MM.1S (cell line): ENCODE data around the gene MYL12A.

ENCODE experiments used
- EZH2 ChIP-seq: fragments of 300-600 bp; sonication (generic); optimal IDR thresholded peaks from 2 replicates; pipeline ENCODE3; 2017; ENCODE audit warnings: low read depth, mild to moderate bottlenecking, antibody characterized with exemption, low read length, mixed read lengths
- TF ChIP-seq, protein P1 (sequence below): fragments of 300-600 bp; sonication (generic); IDR thresholded peaks from 2 replicates; pipeline ENCODE4 v1.5.1; 2016; ENCODE audit warnings: antibody characterized with exemption, low read length, mixed read lengths

DNA sequence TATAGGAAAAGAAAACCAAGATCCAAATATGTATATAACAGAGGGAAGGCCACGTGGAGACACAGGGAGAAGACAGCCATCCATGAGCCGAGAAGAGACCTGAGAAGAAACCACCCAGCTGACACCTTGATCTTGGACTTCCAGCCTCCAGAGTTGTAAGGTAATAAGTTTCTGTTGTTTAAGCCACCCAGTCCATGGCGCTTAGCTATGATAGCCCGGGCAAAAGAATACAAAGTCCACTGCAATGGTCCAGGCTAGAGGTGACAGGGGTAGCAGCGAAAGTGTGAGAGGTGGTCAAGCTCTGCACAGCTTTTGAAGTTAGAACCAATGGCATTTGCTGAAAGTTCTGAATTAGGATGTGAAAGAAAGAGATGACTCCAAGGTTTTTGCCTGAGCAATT, 30.6 kb upstream of the MYL12A start:
- TF ChIP-seq, protein P1, sequence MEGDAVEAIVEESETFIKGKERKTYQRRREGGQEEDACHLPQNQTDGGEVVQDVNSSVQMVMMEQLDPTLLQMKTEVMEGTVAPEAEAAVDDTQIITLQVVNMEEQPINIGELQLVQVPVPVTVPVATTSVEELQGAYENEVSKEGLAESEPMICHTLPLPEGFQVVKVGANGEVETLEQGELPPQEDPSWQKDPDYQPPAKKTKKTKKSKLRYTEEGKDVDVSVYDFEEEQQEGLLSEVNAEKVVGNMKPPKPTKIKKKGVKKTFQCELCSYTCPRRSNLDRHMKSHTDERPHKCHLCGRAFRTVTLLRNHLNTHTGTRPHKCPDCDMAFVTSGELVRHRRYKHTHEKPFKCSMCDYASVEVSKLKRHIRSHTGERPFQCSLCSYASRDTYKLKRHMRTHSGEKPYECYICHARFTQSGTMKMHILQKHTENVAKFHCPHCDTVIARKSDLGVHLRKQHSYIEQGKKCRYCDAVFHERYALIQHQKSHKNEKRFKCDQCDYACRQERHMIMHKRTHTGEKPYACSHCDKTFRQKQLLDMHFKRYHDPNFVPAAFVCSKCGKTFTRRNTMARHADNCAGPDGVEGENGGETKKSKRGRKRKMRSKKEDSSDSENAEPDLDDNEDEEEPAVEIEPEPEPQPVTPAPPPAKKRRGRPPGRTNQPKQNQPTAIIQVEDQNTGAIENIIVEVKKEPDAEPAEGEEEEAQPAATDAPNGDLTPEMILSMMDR = no peak
- TF ChIP-seq EZH2 = no peak
